ENCODE results near the gene MUC20. TPM values are rescaled to one million over a fixed set of nuclear protein-coding genes. Genes with fewer than 3 reads are reported as not detected.

MUC20 gene
- total and polyA plus RNA-seq, 4 donors: 1.1 to 9.7 (median 7.7) TPM

- no peak for DNase-seq (ENCODE audit: low spot score)
- no peak overlapping the region for H3K4me3 ChIP-seq (ENCODE audit: low read depth in 1 of 3, low read length in 3 of 3)
- 91% methylated on average over 23 of the region's 23 CpGs for WGBS
Observed at GRCh38 chr3:195773956-195774537, 53.3 kb downstream of the MUC20 start.

GRCh38 chr3:195774917-195775316, 54.1 kb downstream of the MUC20 start:
- TF ChIP-seq SP1 (IDR thresholded peaks at IDR 0.05) (no peak), RAD21 (IDR thresholded peaks at IDR 0.05) (peak; percentile 64 to 73), HNF4G (IDR thresholded peaks at IDR 0.05) (no peak), CTCF (IDR thresholded peaks at IDR 0.05; ENCODE audit: low read depth, low read length, missing input control) (peak; percentile 44)
- no peak overlapping the region for H3K9ac ChIP-seq (ENCODE audit: low read depth in 1 of 2, low read length in 2 of 2)
- H3K36me3 ChIP-seq (ENCODE audit: control insufficient read depth in 4 of 4, insufficient read depth in 3 of 4, low read depth in 1 of 4, low read length in 3 of 4): no peaks in the 10 kb centered on the region
- peak; percentile 46 for DNase-seq (ENCODE audit: low spot score)
- H3K4me3 ChIP-seq (ENCODE audit: low read depth in 1 of 3, low read length in 3 of 3): no peak overlapping the region
- no peaks in the 10 kb centered on the region for H3K27me3 ChIP-seq (ENCODE audit: control insufficient read depth in 4 of 4, insufficient read depth in 4 of 4, low read length in 3 of 4)
- 29% methylated on average over 13 of the region's 13 CpGs for WGBS
- H3K9me3 ChIP-seq (ENCODE audit: control insufficient read depth in 4 of 4, low read length in 3 of 4): no peaks in the 10 kb centered on the region
- H3K27ac ChIP-seq (ENCODE audit: low read depth in 1 of 2, low read length in 2 of 2): no peak overlapping the region
- no peaks in the 10 kb centered on the region for H3K4me1 ChIP-seq (ENCODE audit: control insufficient read depth in 4 of 4, insufficient read depth in 4 of 4, low read length in 3 of 4)

More at GRCh38 chr3:195773956-195774537, 53.3 kb downstream of the MUC20 start:
- Histone ChIP-seq H3K27me3 (ENCODE audit: control insufficient read depth in 4 of 4, insufficient read depth in 4 of 4, low read length in 3 of 4) (no peaks in the 10 kb centered on the region), H3K36me3 (ENCODE audit: control insufficient read depth in 4 of 4, insufficient read depth in 3 of 4, low read depth in 1 of 4, low read length in 3 of 4) (no peaks in the 10 kb centered on the region), H3K27ac (ENCODE audit: low read depth in 1 of 2, low read length in 2 of 2) (no peak overlapping the region), H3K9ac (ENCODE audit: low read depth in 1 of 2, low read length in 2 of 2) (no peak overlapping the region), H3K9me3 (ENCODE audit: control insufficient read depth in 4 of 4, low read length in 3 of 4) (no peaks in the 10 kb centered on the region), H3K4me1 (ENCODE audit: control insufficient read depth in 4 of 4, insufficient read depth in 4 of 4, low read length in 3 of 4) (no peaks in the 10 kb centered on the region)
- TF ChIP-seq FOXA2 (IDR thresholded peaks at IDR 0.05): no peak
- no peak for TF ChIP-seq GABPA (IDR thresholded peaks at IDR 0.05 in 1 of 2, conservative IDR thresholded peaks at IDR 0.05 in 1 of 2)
- TF ChIP-seq, protein P1, sequence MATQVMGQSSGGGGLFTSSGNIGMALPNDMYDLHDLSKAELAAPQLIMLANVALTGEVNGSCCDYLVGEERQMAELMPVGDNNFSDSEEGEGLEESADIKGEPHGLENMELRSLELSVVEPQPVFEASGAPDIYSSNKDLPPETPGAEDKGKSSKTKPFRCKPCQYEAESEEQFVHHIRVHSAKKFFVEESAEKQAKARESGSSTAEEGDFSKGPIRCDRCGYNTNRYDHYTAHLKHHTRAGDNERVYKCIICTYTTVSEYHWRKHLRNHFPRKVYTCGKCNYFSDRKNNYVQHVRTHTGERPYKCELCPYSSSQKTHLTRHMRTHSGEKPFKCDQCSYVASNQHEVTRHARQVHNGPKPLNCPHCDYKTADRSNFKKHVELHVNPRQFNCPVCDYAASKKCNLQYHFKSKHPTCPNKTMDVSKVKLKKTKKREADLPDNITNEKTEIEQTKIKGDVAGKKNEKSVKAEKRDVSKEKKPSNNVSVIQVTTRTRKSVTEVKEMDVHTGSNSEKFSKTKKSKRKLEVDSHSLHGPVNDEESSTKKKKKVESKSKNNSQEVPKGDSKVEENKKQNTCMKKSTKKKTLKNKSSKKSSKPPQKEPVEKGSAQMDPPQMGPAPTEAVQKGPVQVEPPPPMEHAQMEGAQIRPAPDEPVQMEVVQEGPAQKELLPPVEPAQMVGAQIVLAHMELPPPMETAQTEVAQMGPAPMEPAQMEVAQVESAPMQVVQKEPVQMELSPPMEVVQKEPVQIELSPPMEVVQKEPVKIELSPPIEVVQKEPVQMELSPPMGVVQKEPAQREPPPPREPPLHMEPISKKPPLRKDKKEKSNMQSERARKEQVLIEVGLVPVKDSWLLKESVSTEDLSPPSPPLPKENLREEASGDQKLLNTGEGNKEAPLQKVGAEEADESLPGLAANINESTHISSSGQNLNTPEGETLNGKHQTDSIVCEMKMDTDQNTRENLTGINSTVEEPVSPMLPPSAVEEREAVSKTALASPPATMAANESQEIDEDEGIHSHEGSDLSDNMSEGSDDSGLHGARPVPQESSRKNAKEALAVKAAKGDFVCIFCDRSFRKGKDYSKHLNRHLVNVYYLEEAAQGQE (IDR thresholded peaks at IDR 0.05): no peak
- no peak for TF ChIP-seq JUND (IDR thresholded peaks at IDR 0.05)
- TF ChIP-seq HNF4G (IDR thresholded peaks at IDR 0.05): no peak
- no peak for TF ChIP-seq EGR1 (IDR thresholded peaks at IDR 0.05; ENCODE audit: low read depth in 2 of 2)

GRCh38 chr3:195777975-195778374, 57.2 kb downstream of the MUC20 start:
- no peak for DNase-seq (ENCODE audit: low spot score)
- H3K4me1 ChIP-seq (ENCODE audit: control insufficient read depth in 4 of 4, insufficient read depth in 4 of 4, low read length in 3 of 4): no peaks in the 10 kb centered on the region
- no peaks in the 10 kb centered on the region for H3K27me3 ChIP-seq (ENCODE audit: control insufficient read depth in 4 of 4, insufficient read depth in 4 of 4, low read length in 3 of 4)
- WGBS: 64% methylated on average over 11 of the region's 11 CpGs
- no peak overlapping the region for H3K9ac ChIP-seq (ENCODE audit: low read depth in 1 of 2, low read length in 2 of 2)
- H3K27ac ChIP-seq (ENCODE audit: low read depth in 1 of 2, low read length in 2 of 2): no peak overlapping the region
- H3K4me3 ChIP-seq (ENCODE audit: low read depth in 1 of 3, low read length in 3 of 3): no peak overlapping the region
- H3K9me3 ChIP-seq (ENCODE audit: control insufficient read depth in 4 of 4, low read length in 3 of 4): no peaks in the 10 kb centered on the region
- TF ChIP-seq FOXA1 (IDR thresholded peaks at IDR 0.05): no peak
- no peak for TF ChIP-seq TAF1 (conservative IDR thresholded peaks at IDR 0.05)
- TF ChIP-seq SP1 (IDR thresholded peaks at IDR 0.05): no peak
- no peak for TF ChIP-seq EGR1 (IDR thresholded peaks at IDR 0.05; ENCODE audit: low read depth in 2 of 2)
- TF ChIP-seq, protein P1 (IDR thresholded peaks at IDR 0.05): no peak
- TF ChIP-seq, protein P2, sequence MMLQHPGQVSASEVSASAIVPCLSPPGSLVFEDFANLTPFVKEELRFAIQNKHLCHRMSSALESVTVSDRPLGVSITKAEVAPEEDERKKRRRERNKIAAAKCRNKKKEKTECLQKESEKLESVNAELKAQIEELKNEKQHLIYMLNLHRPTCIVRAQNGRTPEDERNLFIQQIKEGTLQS (IDR thresholded peaks at IDR 0.05): no peak
- no peak for TF ChIP-seq CTCF (IDR thresholded peaks at IDR 0.05; ENCODE audit: low read depth, low read length, missing input control)
- no peak for TF ChIP-seq GABPA (IDR thresholded peaks at IDR 0.05 in 1 of 2, conservative IDR thresholded peaks at IDR 0.05 in 1 of 2)
- TF ChIP-seq HNF4A (conservative IDR thresholded peaks at IDR 0.05): no peak
- TF ChIP-seq YY1 (IDR thresholded peaks at IDR 0.05): no peak
- TF ChIP-seq RAD21 (IDR thresholded peaks at IDR 0.05): no peak
- H3K36me3 ChIP-seq (ENCODE audit: control insufficient read depth in 4 of 4, insufficient read depth in 3 of 4, low read depth in 1 of 4, low read length in 3 of 4): no peaks in the 10 kb centered on the region
